H1 (cell line): ENCODE data around the gene DRGX. TPM values are rescaled to one million over a fixed set of nuclear protein-coding genes. Genes with fewer than 3 reads are reported as not detected.

Experiments used
- CTCF ChIA-PET: fragments of 300-600 bp; sonication (Branson Sonifier 250); formaldehyde crosslinking; loops from one replicate; lab custom pipeline; 2021; ENCODE audit not compliant: partially characterized antibody; lab: Charles Lee
- POLR2A ChIA-PET: fragments of 300-600 bp; sonication (Branson Sonifier 250); formaldehyde crosslinking; loops from one replicate; lab custom pipeline; 2021; ENCODE audit warnings: inconsistent platforms; ENCODE audit not compliant: partially characterized antibody; lab: Charles Lee
- DNase-seq, 2 experiments: peaks; one replicate each; pipeline versions ENCODE4 v3.0.0 to v3.0.0-alpha.2; 2010 to 2022; ENCODE audit warnings: low spot score in 2 of 2, low read depth in 1 of 2, mixed read lengths in 1 of 2
- FAIRE-seq: peaks from 2 replicates; lab custom pipeline; 2011; peaks lifted over from hg19 to GRCh38; lab: Jason Lieb, UNC
- H2AFZ ChIP-seq: 2 replicates; pipeline ENCODE4 v1.8.1; 2012; ENCODE audit warnings: low read length, inconsistent platforms
- H2AK5ac ChIP-seq: 2 replicates; pipeline ENCODE4 v1.6.1; 2013; ENCODE audit warnings: low read depth, low read length
- H2BK120ac ChIP-seq: replicated peaks from 2 replicates; pipeline ENCODE3; 2013; ENCODE audit warnings: low read depth, low read length, inconsistent platforms
- H2BK12ac ChIP-seq: 2 replicates; pipeline ENCODE4 v1.6.1; 2013; ENCODE audit warnings: low read depth, low read length
- H2BK15ac ChIP-seq: 2 replicates; pipeline ENCODE4 v1.6.1; 2013; ENCODE audit warnings: low read length
- H2BK20ac ChIP-seq: 2 replicates; pipeline ENCODE4 v1.6.1; 2013; ENCODE audit warnings: low read length
- H2BK5ac ChIP-seq: 2 replicates; pipeline ENCODE4 v1.6.1; 2013; ENCODE audit warnings: low read depth, low read length
- H3K14ac ChIP-seq: 2 replicates; pipeline ENCODE4 v1.6.1; 2013; ENCODE audit warnings: inconsistent platforms; ENCODE audit not compliant: insufficient read length
- H3K18ac ChIP-seq: 2 replicates; pipeline ENCODE4 v1.6.1; 2013; ENCODE audit warnings: low read length; ENCODE audit errors: extremely low read depth
- H3K23ac ChIP-seq: 2 replicates; pipeline ENCODE4 v1.6.1; 2013; ENCODE audit warnings: inconsistent platforms; ENCODE audit not compliant: insufficient read length
- H3K23me2 ChIP-seq: 2 replicates; pipeline ENCODE4 v1.6.1; 2013; ENCODE audit warnings: low read depth, low read length
- H3K27ac ChIP-seq: 2 replicates; pipeline ENCODE4 v1.6.1; 2011; ENCODE audit warnings: low read depth, low read length, inconsistent platforms
- H3K27me3 ChIP-seq, 4 experiments: replicated peaks in 1 of 4; 1 replicate in 1 of 4; 2 replicates in 3 of 4; pipeline versions ENCODE4 v1.6.1 to v1.8.1; 2011 to 2013; ENCODE audit warnings: low read length in 3 of 4, mild to moderate bottlenecking in 3 of 4, inconsistent platforms in 2 of 4, mixed read lengths in 2 of 4, moderate library complexity in 1 of 4; ENCODE audit not compliant: control insufficient read depth in 3 of 4, insufficient read depth in 3 of 4; ENCODE audit errors: extremely low read depth in 1 of 4
- H3K36me3 ChIP-seq, 4 experiments: 2 replicates each; pipeline versions ENCODE4 v1.6.1 to v1.8.1; 2011 to 2013; ENCODE audit warnings: mild to moderate bottlenecking in 4 of 4, low read length in 3 of 4, moderate library complexity in 2 of 4, control low read depth in 1 of 4, inconsistent platforms in 1 of 4; ENCODE audit not compliant: insufficient read depth in 4 of 4, control insufficient read depth in 2 of 4
- H3K4ac ChIP-seq: replicated peaks from 2 replicates; pipeline ENCODE3; 2013; ENCODE audit warnings: low read length, low read depth, mixed read lengths, inconsistent platforms; ENCODE audit not compliant: insufficient read length
- H3K4me1 ChIP-seq, 4 experiments: replicated peaks in 1 of 4; 1 replicate in 1 of 4; 2 replicates in 3 of 4; pipeline versions ENCODE4 v1.6.1 to v1.8.1; 2011 to 2013; ENCODE audit warnings: low read length in 3 of 4, inconsistent platforms in 2 of 4, mixed read lengths in 1 of 4; ENCODE audit not compliant: insufficient read depth in 4 of 4, control insufficient read depth in 3 of 4
- H3K4me2 ChIP-seq, 2 experiments: 2 replicates each; pipeline versions ENCODE4 v1.6.1 to v1.8.1; 2011 to 2013; ENCODE audit warnings: low read depth in 2 of 2, low read length in 2 of 2, control low read depth in 1 of 2, inconsistent platforms in 1 of 2, mild to moderate bottlenecking in 1 of 2; ENCODE audit not compliant: insufficient read depth in 1 of 2
- H3K4me3 ChIP-seq, 4 experiments: fragments of 200-600, 300-600 bp in 1 of 4; sonication (generic), shearing (Covaris generic), sonication (Bioruptor Twin) in 1 of 4; 2 replicates each; pipeline versions ENCODE4 v1.5.1 to v1.8.1; 2011 to 2016; ENCODE audit warnings: low read length in 4 of 4, low read depth in 3 of 4, control low read depth in 2 of 4, inconsistent platforms in 2 of 4, mild to moderate bottlenecking in 2 of 4, mixed read lengths in 1 of 4, moderate library complexity in 1 of 4; ENCODE audit not compliant: insufficient read depth in 2 of 4; ENCODE audit errors: extremely low read depth in 1 of 4
- H3K56ac ChIP-seq: replicated peaks from 2 replicates; pipeline ENCODE3; 2013; ENCODE audit warnings: low read depth, mild to moderate bottlenecking, mixed read lengths, low read length, inconsistent platforms; ENCODE audit not compliant: insufficient read length
- H3K79me1 ChIP-seq: 2 replicates; pipeline ENCODE4 v1.6.1; 2013; ENCODE audit warnings: low read depth, low read length, control low read depth
- H3K79me2 ChIP-seq, 2 experiments: 2 replicates each; pipeline versions ENCODE4 v1.6.1 to v1.8.1; 2012 to 2013; ENCODE audit warnings: low read length in 2 of 2, mild to moderate bottlenecking in 2 of 2, inconsistent platforms in 1 of 2; ENCODE audit not compliant: insufficient read depth in 2 of 2, control insufficient read depth in 1 of 2
- H3K9ac ChIP-seq, 4 experiments: replicated peaks in 1 of 4; 1 replicate in 1 of 4; 2 replicates in 3 of 4; pipeline versions ENCODE4 v1.6.1 to v1.8.1; 2011 to 2013; ENCODE audit warnings: low read depth in 3 of 4, low read length in 3 of 4, control low read depth in 2 of 4, mild to moderate bottlenecking in 2 of 4, moderate library complexity in 2 of 4, inconsistent platforms in 1 of 4; ENCODE audit errors: extremely low read depth in 1 of 4
- H3K9me3 ChIP-seq, 2 experiments: 2 replicates each; pipeline versions ENCODE4 v1.6.1 to v1.8.1; 2012 to 2013; ENCODE audit warnings: mild to moderate bottlenecking in 2 of 2, moderate library complexity in 2 of 2, control low read depth in 1 of 2, inconsistent platforms in 1 of 2, low read depth in 1 of 2, low read length in 1 of 2, mixed read lengths in 1 of 2; ENCODE audit not compliant: insufficient read depth in 2 of 2
- H4K20me1 ChIP-seq, 2 experiments: replicated peaks in 1 of 2; 2 replicates each; pipeline versions ENCODE3 to v1.8.1; 2011 to 2013; ENCODE audit warnings: inconsistent platforms in 2 of 2, low read length in 2 of 2, mild to moderate bottlenecking in 1 of 2; ENCODE audit not compliant: insufficient read depth in 2 of 2, control insufficient read depth in 1 of 2
- H4K5ac ChIP-seq: 2 replicates; pipeline ENCODE4 v1.6.1; 2013; ENCODE audit warnings: low read length, low read depth, mixed read lengths, inconsistent platforms; ENCODE audit not compliant: insufficient read length
- H4K8ac ChIP-seq: 2 replicates; pipeline ENCODE4 v1.8.0; 2013; ENCODE audit warnings: mild to moderate bottlenecking, moderate library complexity, low read length, inconsistent platforms; ENCODE audit not compliant: insufficient read depth; ENCODE audit errors: extremely low read depth
- H4K91ac ChIP-seq: replicated peaks from 2 replicates; pipeline ENCODE3; 2013; ENCODE audit warnings: low read length, mixed read lengths, inconsistent platforms; ENCODE audit not compliant: insufficient read length
- ASH2L ChIP-seq: fragments of 200-600, 300-600 bp; sonication (generic); IDR thresholded peaks from one replicate; pipeline ENCODE4 v1.7.1; 2017; ENCODE audit warnings: low read length
- BACH1 ChIP-seq: IDR thresholded peaks from 2 replicates; pipeline ENCODE4 v1.6.1; 2012; ENCODE audit warnings: low read length, improper control_type of control experiment
- CBX5 ChIP-seq: fragments of 300-800, 300-1000 bp; sonication (generic); IDR thresholded peaks from 2 replicates; pipeline ENCODE4 v1.7.1; 2016; ENCODE audit warnings: antibody characterized with exemption, low read length, low read depth
- CEBPB ChIP-seq: IDR thresholded peaks from 2 replicates; pipeline ENCODE4 v1.6.1; 2012; ENCODE audit warnings: low read depth, low read length
- KDM5A ChIP-seq: fragments of 200-600 bp; IDR thresholded peaks from 2 replicates; pipeline ENCODE4 v1.7.1; 2012; ENCODE audit warnings: mild to moderate bottlenecking, low read length, inconsistent platforms, mixed read lengths
- NANOG ChIP-seq: IDR thresholded peaks from 2 replicates; pipeline ENCODE4 v1.6.1; 2011; ENCODE audit warnings: low read length, low read depth, mild to moderate bottlenecking, inconsistent platforms; ENCODE audit not compliant: insufficient read depth, poor library complexity, severe bottlenecking
- POU5F1 ChIP-seq: IDR thresholded peaks from 2 replicates; pipeline ENCODE4 v1.6.1; 2011; ENCODE audit warnings: low read depth, mild to moderate bottlenecking, low read length, moderate library complexity
- RXRA ChIP-seq: IDR thresholded peaks from 2 replicates; pipeline ENCODE4 v1.6.1; 2011; ENCODE audit warnings: low read depth, mild to moderate bottlenecking, low read length, moderate library complexity; ENCODE audit not compliant: insufficient read depth
- SP2 ChIP-seq: IDR thresholded peaks from 2 replicates; pipeline ENCODE4 v1.6.1; 2012; ENCODE audit warnings: mild to moderate bottlenecking, low read length, inconsistent platforms
- SP4 ChIP-seq: IDR thresholded peaks from 2 replicates; pipeline ENCODE4 v1.6.1; 2012; ENCODE audit warnings: low read length, inconsistent platforms
- TEAD4 ChIP-seq: IDR thresholded peaks from 2 replicates; pipeline ENCODE4 v1.6.1; 2012; ENCODE audit warnings: low read depth, low read length, inconsistent platforms, mixed read lengths
- WGBS, 2 experiments: shearing (Covaris generic) in 1 of 2; methylation state at CpG; one replicate each; pipeline versions ENCODE4 v1.1.6 to v1.1.7; 2013 to 2015; ENCODE audit warnings: low lambda C conversion rate in 2 of 2, mixed read lengths in 2 of 2, inconsistent platforms in 1 of 2, low coverage in 1 of 2, missing lambda C conversion rate in 1 of 2; ENCODE audit not compliant: insufficient replicate concordance in 2 of 2, insufficient coverage in 1 of 2, insufficient read length in 1 of 2; ENCODE audit errors: extremely low coverage in 1 of 2, missing lambda C conversion rate in 1 of 2; 5-methylcytosine and 5-hydroxymethylcytosine counted together
- polyA plus RNA-seq, 7 experiments: library from polyadenylated mRNA; depleted of rRNA in 3 of 7; stranded (reverse) in 5 of 7; unstranded in 2 of 7; fragments of >200 nt in 5 of 7; fragments of 200-250 nt in 2 of 7; gene quantifications; 1 replicate in 5 of 7; 2 replicates in 1 of 7; 4 replicates in 1 of 7; pipeline versions ENCODE4 v1.2.1 to v1.2.3, GENCODE V29; 2011 to 2013; ENCODE audit warnings: missing spikeins in 2 of 7, mixed read lengths in 2 of 7
- total RNA-seq: library from RNA; stranded (reverse); fragmentation: NEBNext Ultra II Directional; extraction: Animal tissue kit (Norgen Biotek cat#: 25700); gene quantifications from 2 replicates; pipeline ENCODE4 v1.2.1, GENCODE V29; 2021
- TF ChIP-seq, protein P1 (sequence below): IDR thresholded peaks from 2 replicates; pipeline ENCODE4 v1.6.1; 2012; ENCODE audit warnings: low read length, inconsistent platforms
- TF ChIP-seq, protein P2 (sequence below): IDR thresholded peaks from 2 replicates; pipeline ENCODE4 v1.6.1; 2011; ENCODE audit warnings: low read length, improper control_type of control experiment

DRGX gene
- total and polyA plus RNA-seq, 2 of the 8 experiments (the other 6 are each of a cell fraction or from before 2014, with no cell fraction given): not detected

DNA sequence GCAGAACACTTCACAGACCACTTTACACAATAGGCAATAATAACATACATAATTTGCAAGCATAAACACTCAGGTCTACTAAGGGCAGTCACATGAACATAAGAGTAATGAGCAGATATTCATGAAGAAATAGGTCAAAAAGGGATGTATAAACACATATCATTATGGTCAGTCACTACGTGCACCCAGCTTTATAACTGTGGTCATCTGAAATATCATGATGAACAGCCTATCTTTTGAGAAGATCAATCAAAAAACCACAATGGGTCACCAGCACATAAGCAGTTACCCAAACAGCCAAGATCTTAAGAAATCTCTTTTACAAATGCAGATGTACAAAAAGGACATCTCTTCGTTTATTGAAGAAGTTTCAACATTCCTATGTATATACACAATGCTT is 35.5 kb upstream of the DRGX start:
- H3K4me1 ChIP-seq: no peaks in the 10 kb centered on the region
- no peak overlapping the region for H2BK20ac ChIP-seq
- H3K27ac ChIP-seq: no peak overlapping the region
- no peak overlapping the region for H2AFZ ChIP-seq
- H3K14ac ChIP-seq: no peak overlapping the region
- ChIA-PET CTCF (no interaction called here), POLR2A (no interaction called here)
- peaks cover 4% of the 10 kb centered on the region; the same call in 1 of the 2 replicates for H3K23me2 ChIP-seq
- no peak overlapping the region for H3K18ac ChIP-seq
- no peaks in the 10 kb centered on the region for H4K20me1 ChIP-seq
- FAIRE-seq (no peak), DNase-seq (no peak)
- no peak overlapping the region for H4K5ac ChIP-seq
- no peak overlapping the region for H3K56ac ChIP-seq
- no peak overlapping the region for H2BK12ac ChIP-seq
- no peak overlapping the region for H3K4me3 ChIP-seq
- no peak overlapping the region for H3K23ac ChIP-seq
- H2BK120ac ChIP-seq: no peak overlapping the region
- H3K4ac ChIP-seq: no peak overlapping the region
- H2AK5ac ChIP-seq: no peak overlapping the region
- no peak overlapping the region for H3K9ac ChIP-seq
- no peak overlapping the region for H2BK15ac ChIP-seq
- H3K79me2 ChIP-seq: no peaks in the 10 kb centered on the region
- H4K91ac ChIP-seq: no peak overlapping the region
- no peaks in the 10 kb centered on the region for H3K36me3 ChIP-seq
- H3K27me3 ChIP-seq: no peaks in the 10 kb centered on the region
- H3K4me2 ChIP-seq: no peak overlapping the region
- no peak overlapping the region for H2BK5ac ChIP-seq
- H4K8ac ChIP-seq: no peak overlapping the region
- WGBS, 2 experiments: 87% methylated on average over 2 of the region's 2 CpGs; no CpG with 5 or more reads in 1 of the 2 experiments
- H3K79me1 ChIP-seq: no peaks in the 10 kb centered on the region
- peaks cover 3 to 4% of the 10 kb centered on the region in 2 experiments for H3K9me3 ChIP-seq
- TF ChIP-seq, protein P1, sequence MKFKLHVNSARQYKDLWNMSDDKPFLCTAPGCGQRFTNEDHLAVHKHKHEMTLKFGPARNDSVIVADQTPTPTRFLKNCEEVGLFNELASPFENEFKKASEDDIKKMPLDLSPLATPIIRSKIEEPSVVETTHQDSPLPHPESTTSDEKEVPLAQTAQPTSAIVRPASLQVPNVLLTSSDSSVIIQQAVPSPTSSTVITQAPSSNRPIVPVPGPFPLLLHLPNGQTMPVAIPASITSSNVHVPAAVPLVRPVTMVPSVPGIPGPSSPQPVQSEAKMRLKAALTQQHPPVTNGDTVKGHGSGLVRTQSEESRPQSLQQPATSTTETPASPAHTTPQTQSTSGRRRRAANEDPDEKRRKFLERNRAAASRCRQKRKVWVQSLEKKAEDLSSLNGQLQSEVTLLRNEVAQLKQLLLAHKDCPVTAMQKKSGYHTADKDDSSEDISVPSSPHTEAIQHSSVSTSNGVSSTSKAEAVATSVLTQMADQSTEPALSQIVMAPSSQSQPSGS: no peak
- TF ChIP-seq TEAD4 (no peak), CBX5 (no peak), RXRA (no peak), BACH1 (no peak), ASH2L (no peak), KDM5A (no peak), CEBPB (no peak), SP2 (no peak), NANOG (no peak), POU5F1 (no peak), SP4 (no peak)
- TF ChIP-seq, protein P2, sequence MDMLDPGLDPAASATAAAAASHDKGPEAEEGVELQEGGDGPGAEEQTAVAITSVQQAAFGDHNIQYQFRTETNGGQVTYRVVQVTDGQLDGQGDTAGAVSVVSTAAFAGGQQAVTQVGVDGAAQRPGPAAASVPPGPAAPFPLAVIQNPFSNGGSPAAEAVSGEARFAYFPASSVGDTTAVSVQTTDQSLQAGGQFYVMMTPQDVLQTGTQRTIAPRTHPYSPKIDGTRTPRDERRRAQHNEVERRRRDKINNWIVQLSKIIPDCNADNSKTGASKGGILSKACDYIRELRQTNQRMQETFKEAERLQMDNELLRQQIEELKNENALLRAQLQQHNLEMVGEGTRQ: no peak
